ELR (cell line): ENCODE data around the gene REPS2.

Experiments used
- DNase-seq: peaks from one replicate; pipeline ENCODE4 v3.0.0-alpha.2; 2015; ENCODE audit warnings: low read depth

Gene REPS2

DNA sequence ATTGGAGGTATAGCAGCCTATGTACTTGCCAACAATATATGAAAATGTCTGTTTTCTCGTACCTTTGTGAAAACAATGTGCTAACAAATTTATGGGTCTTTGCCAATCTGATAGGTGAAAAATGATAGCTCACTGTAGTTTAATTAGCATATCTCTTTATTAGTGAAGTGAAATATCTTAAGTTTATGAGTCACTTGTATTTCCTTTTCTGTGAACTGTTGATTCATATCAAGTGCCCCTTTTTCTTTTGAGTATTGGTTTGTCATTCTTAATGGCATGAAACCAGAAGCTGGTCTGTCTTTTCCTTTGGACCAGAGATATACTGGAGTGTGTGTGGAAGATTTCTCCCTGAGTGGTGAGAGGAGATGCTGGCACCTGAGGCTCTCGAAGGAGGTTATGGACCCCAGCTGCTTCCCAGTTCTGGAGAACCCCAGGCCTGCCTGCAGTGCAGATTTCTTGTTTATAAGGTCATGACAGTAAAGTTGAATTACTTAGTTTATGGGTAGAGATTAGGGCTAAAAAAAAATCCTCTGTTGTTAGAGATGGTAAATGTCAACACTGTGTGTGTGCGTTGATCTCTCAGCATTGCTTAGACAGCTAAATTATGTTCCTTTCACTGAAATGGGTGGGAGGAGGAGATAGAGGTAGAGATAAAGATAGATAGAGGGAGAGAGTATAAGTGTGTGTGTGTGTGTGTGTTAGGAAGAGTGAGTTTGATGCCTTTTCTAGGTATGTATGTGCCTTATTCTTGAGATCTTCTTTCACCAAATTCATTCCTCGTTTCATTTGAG is 89.9 kb downstream of the REPS2 start:
- no peak for DNase-seq

DNA sequence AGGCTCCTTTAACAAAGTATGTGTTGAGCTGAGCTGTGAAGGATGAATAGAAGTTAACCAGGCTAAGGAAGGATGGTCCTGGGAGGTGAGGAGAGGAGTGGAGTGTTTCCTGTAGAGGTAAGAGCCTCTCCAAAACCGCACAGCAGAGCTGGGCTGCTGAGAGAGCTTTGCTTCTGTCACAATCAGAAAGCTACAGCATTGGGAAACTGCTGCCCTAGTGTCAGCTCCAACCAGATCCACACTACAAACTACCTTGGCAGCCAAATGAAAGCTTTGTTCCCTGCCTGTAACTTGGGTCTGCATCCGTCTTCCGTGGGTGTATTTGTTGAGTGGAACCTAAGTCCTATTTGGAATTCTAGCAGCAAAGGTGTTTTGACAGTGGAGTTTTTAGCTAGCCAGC is 91.8 kb downstream of the REPS2 start:
- no peak for DNase-seq

DNA sequence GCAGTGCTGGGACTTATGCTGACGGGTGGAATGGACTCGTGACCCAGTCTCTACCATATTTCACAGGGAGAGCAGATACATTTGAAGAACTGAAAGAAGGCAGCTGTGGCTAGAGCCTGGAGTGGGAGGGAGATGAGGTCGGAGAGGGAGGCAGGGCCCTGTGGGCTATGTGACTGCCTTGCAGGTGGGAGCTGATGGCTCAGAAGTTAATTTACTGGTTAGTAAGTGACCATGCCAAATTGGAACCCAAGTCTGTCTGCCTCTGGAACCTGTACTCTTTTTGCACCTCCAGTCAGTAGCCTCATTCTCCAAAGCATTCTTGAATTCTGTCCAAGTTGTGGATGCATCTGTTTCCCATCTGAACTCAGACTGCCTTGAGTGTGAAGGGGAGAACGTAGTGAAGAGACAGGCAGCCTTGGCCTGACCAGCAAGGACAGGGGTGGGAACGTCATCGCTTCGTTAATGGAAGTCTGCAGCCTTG is 92.3 kb downstream of the REPS2 start:
- no peak for DNase-seq

DNA sequence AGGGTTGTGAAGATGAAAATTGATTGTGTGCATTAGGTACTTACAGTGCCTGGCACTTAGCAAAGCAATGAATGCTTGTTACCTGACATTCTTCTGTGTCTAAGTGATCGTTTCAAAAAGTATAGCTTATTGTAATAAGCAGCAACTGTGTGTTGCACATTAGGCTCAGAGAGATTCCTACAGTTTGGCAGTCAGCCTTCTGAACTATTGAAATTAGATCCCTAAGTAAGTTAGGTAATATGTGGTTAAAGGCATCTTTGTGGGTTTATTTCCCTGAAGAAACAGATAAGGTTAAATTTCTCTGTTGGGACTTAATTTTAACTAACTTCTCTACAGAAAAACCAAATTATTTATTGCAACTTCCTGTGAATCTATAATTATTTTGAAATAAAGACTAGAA is 93.4 kb downstream of the REPS2 start:
- no peak for DNase-seq

DNA sequence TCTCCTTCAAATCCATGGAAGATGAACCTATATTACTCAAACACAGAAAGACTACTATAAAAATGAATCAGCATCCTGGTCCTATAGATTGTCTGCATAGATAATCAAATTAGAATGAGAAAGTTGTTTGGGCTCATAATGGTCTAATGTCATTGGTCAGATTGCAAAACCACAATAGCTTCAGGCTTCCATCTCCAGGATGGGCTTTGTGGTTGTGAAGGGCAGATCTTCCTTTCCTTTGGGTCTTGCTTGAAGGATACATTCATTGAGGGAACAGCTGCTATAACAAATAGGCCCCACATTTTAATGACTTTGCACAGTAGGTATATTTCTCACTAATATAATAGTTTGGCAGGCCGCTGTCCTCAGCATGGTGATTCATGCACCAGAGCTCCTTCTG is 94.3 kb downstream of the REPS2 start:
- DNase-seq = peak; percentile 6

GRCh38 chrX:17042037-17042436 is 95.6 kb downstream of the REPS2 start:
- no peak for DNase-seq

DNA sequence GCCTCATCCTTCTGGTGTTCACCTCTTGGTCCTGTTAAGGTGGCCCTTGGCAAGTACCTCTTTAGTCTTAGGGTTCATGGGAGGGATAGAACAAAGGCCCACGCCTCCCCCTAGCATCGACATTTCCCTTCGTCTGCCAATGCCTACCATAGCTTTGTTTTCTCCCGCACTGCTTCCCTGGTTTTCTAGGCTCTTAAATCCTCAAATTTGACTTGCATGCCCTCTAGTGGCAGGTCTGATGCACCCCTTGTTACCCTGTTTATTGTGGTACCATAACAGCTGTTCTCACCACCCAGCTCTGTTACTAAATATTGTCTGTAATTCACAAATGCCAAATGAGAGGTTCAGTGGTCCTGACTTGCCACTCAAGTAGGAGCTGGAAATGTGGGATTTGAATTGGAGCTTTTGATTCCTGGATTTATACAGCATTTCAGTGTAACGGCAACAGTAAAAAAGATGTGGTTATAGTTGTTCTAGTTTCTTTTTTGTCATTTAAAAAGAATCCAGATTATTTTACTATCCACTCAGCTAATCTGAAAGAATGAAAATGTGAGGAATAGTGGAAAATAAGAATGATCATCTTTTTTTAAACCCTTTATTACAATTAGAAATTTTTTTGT is 100.1 kb downstream of the REPS2 start:
- peak; percentile 65 for DNase-seq

DNA sequence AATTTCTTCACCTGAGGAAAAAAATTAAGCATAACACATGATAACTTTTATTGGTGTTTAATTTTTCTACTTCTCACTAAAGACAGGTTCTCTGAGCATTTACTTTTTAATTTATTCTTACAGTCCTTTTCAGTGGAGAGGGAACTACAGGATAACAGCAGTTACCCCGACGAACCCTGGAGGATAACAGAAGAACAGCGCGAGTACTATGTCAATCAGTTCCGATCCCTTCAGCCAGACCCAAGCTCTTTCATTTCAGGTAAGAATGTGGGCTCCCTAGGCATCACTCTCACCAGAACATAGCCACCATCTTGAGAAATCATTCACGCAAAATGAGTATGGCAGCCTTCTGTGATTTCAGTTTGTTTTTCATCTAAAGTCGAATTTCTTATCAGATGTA is 100.8 kb downstream of the REPS2 start:
- DNase-seq = no peak

- peak; percentile 27 for DNase-seq
These were observed 105.8 kb downstream of the REPS2 start for GRCh38 chrX:17052210-17052609.

DNA sequence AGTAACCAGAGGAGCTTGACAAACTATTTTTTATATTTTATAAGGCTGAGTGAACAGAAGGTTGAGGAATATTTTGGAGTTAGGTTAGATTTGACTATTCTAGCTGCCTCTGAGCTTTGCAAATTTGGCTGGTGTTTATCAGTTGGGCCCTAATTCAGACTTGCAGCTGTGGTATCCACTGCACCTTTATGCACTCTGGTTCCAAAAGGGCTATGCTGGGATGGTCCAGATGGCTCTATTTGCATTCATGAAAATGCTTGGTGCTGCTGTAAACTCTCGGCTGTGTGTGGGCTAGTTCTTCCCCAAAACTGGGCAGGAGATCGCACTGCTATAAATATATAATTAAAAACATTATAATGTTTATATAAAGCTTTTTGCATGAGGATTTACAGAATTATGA is 106.3 kb downstream of the REPS2 start:
- DNase-seq = no peak

DNA sequence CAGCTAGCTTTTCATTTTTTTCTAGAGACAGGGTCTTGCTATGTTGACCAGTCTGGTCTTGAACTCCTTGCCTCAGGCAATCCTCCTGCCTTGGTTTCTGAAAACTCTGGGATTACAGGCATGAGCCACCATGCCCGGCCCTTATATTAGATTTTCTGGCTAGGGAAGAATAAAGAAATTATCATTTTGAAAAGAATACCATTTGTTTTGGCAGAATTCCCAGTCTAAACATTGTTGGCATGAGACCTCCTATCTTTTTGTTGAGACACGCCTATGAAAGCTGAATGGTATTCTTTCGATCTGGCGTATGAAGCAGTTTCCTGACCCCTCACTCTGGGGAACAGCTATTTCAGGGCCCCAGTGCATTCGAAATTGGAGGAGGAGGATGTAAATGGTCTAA is 107.0 kb downstream of the REPS2 start:
- DNase-seq = no peak

DNA sequence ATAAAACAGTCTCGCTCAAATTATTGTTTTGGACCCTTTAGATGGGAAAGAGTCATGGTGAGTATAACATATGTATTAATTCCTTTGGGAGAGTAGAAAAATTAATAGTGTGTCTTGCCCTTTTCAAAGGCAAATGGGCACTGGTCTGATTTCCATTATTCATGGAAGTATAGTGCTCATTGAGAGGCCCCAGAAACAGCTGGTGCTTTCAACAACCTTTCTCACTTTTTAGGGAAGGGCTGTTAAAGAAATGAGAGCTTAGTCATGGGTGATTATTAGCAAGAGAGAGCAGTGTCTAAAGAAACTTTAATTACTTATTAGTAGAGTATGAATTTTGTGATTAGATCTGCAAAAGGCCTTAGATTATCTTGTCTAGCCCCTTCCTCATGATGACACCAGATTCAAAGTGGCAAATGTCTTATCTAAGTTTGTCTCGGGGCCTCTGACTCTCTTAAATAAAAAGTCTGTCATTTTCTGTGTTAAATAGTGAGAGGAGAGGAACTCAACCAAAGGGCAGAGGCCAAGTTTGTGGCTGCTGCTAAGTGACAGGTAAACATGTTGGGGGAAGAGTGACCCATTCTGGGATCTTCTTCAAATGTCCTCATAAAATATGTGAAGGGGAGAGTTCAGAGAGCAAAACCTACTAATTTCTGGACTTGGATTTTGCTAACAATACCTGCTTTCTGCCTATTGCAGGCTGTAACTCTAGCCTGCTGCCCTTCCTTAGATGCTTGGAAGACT is 110.6 kb downstream of the REPS2 start:
- no peak for DNase-seq

- DNase-seq = no peak
These were observed 115.6 kb downstream of the REPS2 start for GRCh38 chrX:17062065-17062464.

GRCh38 chrX:17065100-17065499 is 118.6 kb downstream of the REPS2 start:
- DNase-seq = no peak

- no peak for DNase-seq
These were observed 121.1 kb downstream of the REPS2 start for GRCh38 chrX:17067534-17067933.

GRCh38 chrX:17072301-17072700 is 125.8 kb downstream of the REPS2 start:
- no peak for DNase-seq

GRCh38 chrX:17072721-17073230 is 126.3 kb downstream of the REPS2 start:
- no peak for DNase-seq

- no peak for DNase-seq
These were observed 128.5 kb downstream of the REPS2 start for GRCh38 chrX:17075004-17075403.

GRCh38 chrX:17077361-17077760 is 130.9 kb downstream of the REPS2 start:
- no peak for DNase-seq

DNA sequence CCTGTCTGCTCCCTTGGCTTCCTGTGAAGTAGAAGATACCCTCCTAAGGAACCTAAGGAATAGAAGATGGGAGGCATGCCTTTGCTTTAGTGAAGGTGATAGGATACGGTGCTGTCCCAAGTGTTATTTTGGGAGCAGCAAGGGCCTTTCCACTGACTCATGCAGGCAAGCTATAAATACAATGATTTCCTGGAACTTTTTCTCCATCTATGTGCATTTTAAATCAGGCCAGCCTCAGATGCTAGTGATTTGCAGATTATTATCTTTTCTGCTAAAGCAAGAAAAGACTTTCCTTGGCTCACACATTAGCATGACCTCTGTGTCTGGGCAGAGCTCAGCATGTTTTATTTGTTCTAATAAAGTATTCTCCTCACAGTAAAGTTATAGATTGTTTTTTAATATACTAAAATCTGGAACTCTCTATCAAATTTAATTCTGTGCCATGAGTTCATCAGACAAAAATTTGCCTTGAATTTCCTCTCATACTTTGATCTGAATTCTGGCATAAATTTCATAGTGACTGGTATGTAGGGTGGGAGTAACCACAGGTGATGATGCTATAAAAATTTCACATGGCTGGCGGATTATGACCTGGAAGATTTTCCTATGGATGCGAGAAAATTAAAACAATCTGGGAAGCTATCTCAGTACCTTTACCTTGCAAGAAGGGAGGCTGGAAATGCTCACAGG is 131.7 kb downstream of the REPS2 start:
- DNase-seq = peak; percentile 20

- no peak for DNase-seq
These were observed 135.1 kb downstream of the REPS2 start for GRCh38 chrX:17081511-17081910.

GRCh38 chrX:17081968-17082367 is 135.5 kb downstream of the REPS2 start:
- DNase-seq = no peak
